T-helper 17 cell (primary cell): ENCODE measurements around the gene IL23R. TPM values are rescaled to one million over a fixed set of nuclear protein-coding genes. Genes with fewer than 3 reads are reported as not detected.

ENCODE experiments used
- ATAC-seq: fragments of 150-1000 bp; cut with Tn5 transposase; 2 replicates; pipeline ENCODE4 v1.10.0; 2021; ENCODE audit warnings: mild to moderate bottlenecking, moderate library complexity
- DNase-seq, 3 donors: peaks; one replicate each; pipeline versions ENCODE4 v3.0.0 to v3.0.0-alpha.2; 2020 to 2021
- H3K9me3 ChIP-seq: one replicate; pipeline ENCODE4 v1.7.0; 2013; ENCODE audit warnings: low read length, mild to moderate bottlenecking; ENCODE audit not compliant: control insufficient read depth, poor library complexity, severe bottlenecking
- H3K27ac Mint-ChIP-seq: one replicate; pipeline ENCODE4 v1.8.0; 2022; ENCODE audit warnings: mild to moderate bottlenecking, moderate library complexity, mixed read lengths
- H3K27me3 Mint-ChIP-seq: one replicate; pipeline ENCODE4 v1.8.0; 2022; ENCODE audit warnings: mixed read lengths
- H3K36me3 Mint-ChIP-seq: one replicate; pipeline ENCODE4 v1.8.0; 2022; ENCODE audit warnings: low read depth, mixed read lengths
- H3K4me1 Mint-ChIP-seq: one replicate; pipeline ENCODE4 v1.8.0; 2022; ENCODE audit warnings: mild to moderate bottlenecking, mixed read lengths
- H3K4me3 Mint-ChIP-seq: one replicate; pipeline ENCODE4 v1.8.0; 2022; ENCODE audit warnings: mild to moderate bottlenecking, moderate library complexity, mixed read lengths
- total RNA-seq, 4 donors: library from RNA in 2 of 4; stranded (reverse) in 2 of 4; gene quantifications; one replicate each; pipeline ENCODE4 v1.2.3 and lab custom pipeline; 2022 to 2026

IL23R gene
- total RNA-seq, 2 donors from 2014 or later = 2.4 to 2.8 TPM

- no peak for ATAC-seq
- DNase-seq = no peak
- Mint-ChIP-seq H3K4me3 (no peak overlapping the region), H3K36me3 (no peaks in the 10 kb centered on the region), H3K4me1 (no peaks in the 10 kb centered on the region), H3K27me3 (no peaks in the 10 kb centered on the region), H3K27ac (no peak overlapping the region)
- no peaks in the 10 kb centered on the region for H3K9me3 ChIP-seq
Observed at GRCh38 chr1:67239738-67240137, 73.5 kb downstream of the IL23R start.

GRCh38 chr1:67241200-67241746 is 75.0 kb downstream of the IL23R start:
- no peaks in the 10 kb centered on the region for H3K9me3 ChIP-seq
- Mint-ChIP-seq H3K4me1 (no peaks in the 10 kb centered on the region), H3K36me3 (no peaks in the 10 kb centered on the region), H3K27me3 (no peaks in the 10 kb centered on the region), H3K4me3 (no peak overlapping the region), H3K27ac (no peak overlapping the region)
- ATAC-seq (no peak), DNase-seq (no peak)

- no peak for DNase-seq
- no peaks in the 10 kb centered on the region for H3K36me3 Mint-ChIP-seq
- no peak overlapping the region for H3K4me3 Mint-ChIP-seq
- H3K9me3 ChIP-seq = no peaks in the 10 kb centered on the region
- H3K4me1 Mint-ChIP-seq = no peaks in the 10 kb centered on the region
- H3K27me3 Mint-ChIP-seq = no peaks in the 10 kb centered on the region
- no peak for ATAC-seq
- H3K27ac Mint-ChIP-seq = no peak overlapping the region
Observed at GRCh38 chr1:67242016-67242415, 75.8 kb downstream of the IL23R start.

- no peaks in the 10 kb centered on the region for H3K36me3 Mint-ChIP-seq
- H3K27ac Mint-ChIP-seq = no peak overlapping the region
- no peak for DNase-seq
- no peak overlapping the region for H3K4me3 Mint-ChIP-seq
- no peaks in the 10 kb centered on the region for H3K9me3 ChIP-seq
- ATAC-seq = no peak
- no peaks in the 10 kb centered on the region for H3K27me3 Mint-ChIP-seq
- no peaks in the 10 kb centered on the region for H3K4me1 Mint-ChIP-seq
Observed at GRCh38 chr1:67250051-67250653, 83.9 kb downstream of the IL23R start.

- ATAC-seq = no peak
- Mint-ChIP-seq H3K27me3 (no peaks in the 10 kb centered on the region), H3K4me1 (peaks cover 3% of the 10 kb centered on the region), H3K4me3 (no peak overlapping the region), H3K36me3 (no peaks in the 10 kb centered on the region), H3K27ac (peak overlapping the region; percentile 3)
- no peak for DNase-seq
- no peaks in the 10 kb centered on the region for H3K9me3 ChIP-seq
Observed at GRCh38 chr1:67256291-67257172, 90.3 kb downstream of the IL23R start.

GRCh38 chr1:67257173-67257535 is 90.9 kb downstream of the IL23R start:
- H3K36me3 Mint-ChIP-seq = no peaks in the 10 kb centered on the region
- no peaks in the 10 kb centered on the region for H3K27me3 Mint-ChIP-seq
- H3K4me1 Mint-ChIP-seq = peaks cover 5% of the 10 kb centered on the region
- no peaks in the 10 kb centered on the region for H3K9me3 ChIP-seq
- no peak overlapping the region for H3K4me3 Mint-ChIP-seq
- no peak overlapping the region for H3K27ac Mint-ChIP-seq
- ATAC-seq = no peak
- no peak for DNase-seq

- Mint-ChIP-seq H3K27ac (peak overlapping the region; percentile 44), H3K4me1 (peaks cover 10% of the 10 kb centered on the region), H3K36me3 (peaks cover 2% of the 10 kb centered on the region), H3K4me3 (no peak overlapping the region), H3K27me3 (no peaks in the 10 kb centered on the region)
- DNase-seq = no peak
- ATAC-seq = no peak
- H3K9me3 ChIP-seq = no peaks in the 10 kb centered on the region
Observed at GRCh38 chr1:67261680-67262079, 95.4 kb downstream of the IL23R start.

GRCh38 chr1:67262735-67263134 is 96.5 kb downstream of the IL23R start:
- no peaks in the 10 kb centered on the region for H3K9me3 ChIP-seq
- ATAC-seq (no peak), DNase-seq (no peak)
- Mint-ChIP-seq H3K27me3 (no peaks in the 10 kb centered on the region), H3K4me1 (peaks cover 10% of the 10 kb centered on the region), H3K36me3 (peaks cover 2% of the 10 kb centered on the region), H3K4me3 (no peak overlapping the region), H3K27ac (peak overlapping the region; percentile 44)

- Mint-ChIP-seq H3K4me1 (peaks cover 10% of the 10 kb centered on the region), H3K27me3 (no peaks in the 10 kb centered on the region), H3K4me3 (no peak overlapping the region), H3K36me3 (peaks cover 2% of the 10 kb centered on the region), H3K27ac (peak overlapping the region; percentile 41)
- no peak for DNase-seq
- no peaks in the 10 kb centered on the region for H3K9me3 ChIP-seq
- ATAC-seq = no peak
Observed at GRCh38 chr1:67264152-67264551, 97.9 kb downstream of the IL23R start.

- H3K27me3 Mint-ChIP-seq = no peaks in the 10 kb centered on the region
- DNase-seq (no peak), ATAC-seq (peak; percentile 33)
- H3K4me1 Mint-ChIP-seq = peaks cover 10% of the 10 kb centered on the region
- H3K27ac Mint-ChIP-seq = peak overlapping the region; percentile 41
- H3K36me3 Mint-ChIP-seq = peaks cover 2% of the 10 kb centered on the region
- no peaks in the 10 kb centered on the region for H3K9me3 ChIP-seq
- H3K4me3 Mint-ChIP-seq = no peak overlapping the region
Observed at GRCh38 chr1:67264899-67265298, 98.6 kb downstream of the IL23R start.

GRCh38 chr1:67269061-67269460 is 102.8 kb downstream of the IL23R start:
- Mint-ChIP-seq H3K36me3 (no peaks in the 10 kb centered on the region), H3K27ac (no peak overlapping the region), H3K4me3 (no peak overlapping the region), H3K27me3 (no peaks in the 10 kb centered on the region), H3K4me1 (peaks cover 5% of the 10 kb centered on the region)
- ATAC-seq = no peak
- no peaks in the 10 kb centered on the region for H3K9me3 ChIP-seq
- no peak for DNase-seq

GRCh38 chr1:67270541-67270940 is 104.3 kb downstream of the IL23R start:
- no peak for ATAC-seq
- H3K9me3 ChIP-seq = no peaks in the 10 kb centered on the region
- no peaks in the 10 kb centered on the region for H3K27me3 Mint-ChIP-seq
- H3K36me3 Mint-ChIP-seq = no peaks in the 10 kb centered on the region
- no peaks in the 10 kb centered on the region for H3K4me1 Mint-ChIP-seq
- DNase-seq = no peak
- H3K27ac Mint-ChIP-seq = no peak overlapping the region
- no peak overlapping the region for H3K4me3 Mint-ChIP-seq

- H3K27me3 Mint-ChIP-seq = no peaks in the 10 kb centered on the region
- no peak overlapping the region for H3K27ac Mint-ChIP-seq
- ATAC-seq = no peak
- peaks cover 2% of the 10 kb centered on the region for H3K4me1 Mint-ChIP-seq
- no peak for DNase-seq
- no peaks in the 10 kb centered on the region for H3K9me3 ChIP-seq
- no peak overlapping the region for H3K4me3 Mint-ChIP-seq
- peaks cover 2% of the 10 kb centered on the region for H3K36me3 Mint-ChIP-seq
Observed at GRCh38 chr1:67273591-67273990, 107.3 kb downstream of the IL23R start.
